Thyroid gland (tissue), 4 donors: ENCODE measurements around the gene EIF3L. TPM values are rescaled to one million over a fixed set of nuclear protein-coding genes. Genes with fewer than 3 reads are reported as not detected.

Experiments
- DNase-seq, 2 donors: peaks; one replicate each; pipeline ENCODE4 v3.0.0-alpha.2; 2019
- H3K27ac ChIP-seq, 3 donors: fragments of 200-600 bp; sonication (generic); 1 replicate in 2 of 3; 2 replicates in 1 of 3; pipeline ENCODE4 v1.5.1; 2016 to 2019; ENCODE audit warnings: mild to moderate bottlenecking in 1 of 3, moderate library complexity in 1 of 3
- H3K27me3 ChIP-seq: fragments of 200-600 bp; sonication (generic); one replicate; pipeline ENCODE4 v1.5.1; 2019
- H3K36me3 ChIP-seq, 2 donors: fragments of 200-600 bp; sonication (generic); one replicate each; pipeline ENCODE4 v1.5.1; 2016 to 2019
- H3K4me1 ChIP-seq, 2 donors: fragments of 200-600 bp; sonication (generic); one replicate each; pipeline ENCODE4 v1.5.1; 2017 to 2019
- H3K4me3 ChIP-seq, 3 donors: fragments of 200-600 bp; sonication (generic); replicated peaks in 1 of 3; 1 replicate in 2 of 3; 2 replicates in 1 of 3; pipeline ENCODE4 v1.5.1; 2016; ENCODE audit warnings: mild to moderate bottlenecking in 1 of 3
- H3K9me3 ChIP-seq: fragments of 200-600 bp; sonication (generic); one replicate; pipeline ENCODE4 v1.5.1; 2017
- POLR2A ChIP-seq, 2 donors: fragments of 450-650 bp; IDR thresholded peaks; one replicate each; pipeline ENCODE4 v1.6.1; 2017; ENCODE audit warnings: antibody characterized with exemption in 2 of 2, mild to moderate bottlenecking in 2 of 2, moderate library complexity in 1 of 2
- WGBS, 2 donors: methylation state at CpG; one replicate each; pipeline ENCODE4 v1.1.5; 2017; 5-methylcytosine and 5-hydroxymethylcytosine counted together
- intact Hi-C: fragments of 100-400 bp; cut with DNase I; formaldehyde crosslinking; loops from one replicate; pipeline ENCODE4 v1.15.1; 2023
- total RNA-seq, 4 donors: library from RNA; depleted of rRNA; stranded (reverse); fragments of >200 nt; gene quantifications; one replicate each; pipeline ENCODE4 v1.2.3, GENCODE V29; 2016
- TF ChIP-seq, protein P1 (sequence below), 6 experiments: fragments of 200-600 bp in 3 of 6; fragments of 450-650 bp in 3 of 6; sonication (generic) in 3 of 6; IDR thresholded peaks; one replicate each; pipeline ENCODE4 v1.5.1; 2016 to 2019; ENCODE audit warnings: antibody characterized with exemption in 6 of 6, mild to moderate bottlenecking in 2 of 6, inconsistent platforms in 1 of 6, moderate library complexity in 1 of 6

The EIF3L gene
- total RNA-seq, 4 donors from 2014 or later: 423 to 557 (median 455) TPM

DNA sequence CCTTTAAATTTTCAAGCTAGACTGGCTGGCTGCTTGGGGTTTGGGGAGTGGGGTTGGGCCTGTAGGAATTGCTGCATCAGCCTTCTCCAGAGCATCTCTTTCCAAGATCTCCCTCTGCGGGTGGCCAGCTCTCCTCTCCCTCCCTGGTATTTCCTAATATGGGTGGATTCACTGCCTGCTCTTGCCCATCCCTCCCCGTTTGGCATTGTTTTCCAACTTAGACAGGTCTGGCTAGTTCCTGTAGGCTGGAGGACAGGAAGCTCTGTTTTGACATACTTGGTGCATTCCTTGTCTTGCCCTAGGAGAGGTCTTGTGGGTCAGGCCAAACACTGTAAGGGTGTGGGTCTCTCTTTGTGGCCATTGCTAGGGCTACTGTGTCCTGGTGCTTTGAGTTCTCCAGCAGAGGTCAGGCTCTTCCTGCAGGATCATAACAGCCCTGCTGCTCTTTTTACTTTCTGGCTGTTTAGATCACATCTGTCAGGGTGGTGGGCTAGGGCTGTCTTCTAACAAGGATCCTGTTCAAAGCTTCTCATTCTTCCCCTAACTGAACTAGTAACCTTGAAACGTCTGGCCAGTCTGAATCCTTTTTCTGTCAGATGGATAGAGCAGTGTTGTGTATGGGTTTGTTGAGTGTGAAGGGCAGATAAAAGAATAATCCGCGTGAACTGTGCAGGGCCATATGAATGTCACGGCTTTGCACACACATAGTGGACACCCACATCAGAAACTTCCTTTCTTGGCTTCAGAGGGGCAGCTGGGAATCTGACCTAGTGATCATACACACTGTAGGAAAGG, 38.6 kb downstream of the EIF3L start:
- Histone ChIP-seq H3K4me1 (peaks cover 14 to 22% of the 10 kb centered on the region in 2 donors), H3K36me3 (peaks cover 33 to 36% of the 10 kb centered on the region in 2 donors), H3K4me3 (no peak overlapping the region), H3K27me3 (no peaks in the 10 kb centered on the region), H3K27ac (peak overlapping the region; percentile 45 to 68 (median 63)), H3K9me3 (no peaks in the 10 kb centered on the region)
- intact Hi-C loops: no loop called here
- peak; percentile 34 to 69 for DNase-seq
- 60 to 62% methylated on average over 6 of the region's 6 CpGs for WGBS, 2 donors
- TF ChIP-seq POLR2A (IDR thresholded peaks at IDR 0.05): no peak
- TF ChIP-seq, protein P1, sequence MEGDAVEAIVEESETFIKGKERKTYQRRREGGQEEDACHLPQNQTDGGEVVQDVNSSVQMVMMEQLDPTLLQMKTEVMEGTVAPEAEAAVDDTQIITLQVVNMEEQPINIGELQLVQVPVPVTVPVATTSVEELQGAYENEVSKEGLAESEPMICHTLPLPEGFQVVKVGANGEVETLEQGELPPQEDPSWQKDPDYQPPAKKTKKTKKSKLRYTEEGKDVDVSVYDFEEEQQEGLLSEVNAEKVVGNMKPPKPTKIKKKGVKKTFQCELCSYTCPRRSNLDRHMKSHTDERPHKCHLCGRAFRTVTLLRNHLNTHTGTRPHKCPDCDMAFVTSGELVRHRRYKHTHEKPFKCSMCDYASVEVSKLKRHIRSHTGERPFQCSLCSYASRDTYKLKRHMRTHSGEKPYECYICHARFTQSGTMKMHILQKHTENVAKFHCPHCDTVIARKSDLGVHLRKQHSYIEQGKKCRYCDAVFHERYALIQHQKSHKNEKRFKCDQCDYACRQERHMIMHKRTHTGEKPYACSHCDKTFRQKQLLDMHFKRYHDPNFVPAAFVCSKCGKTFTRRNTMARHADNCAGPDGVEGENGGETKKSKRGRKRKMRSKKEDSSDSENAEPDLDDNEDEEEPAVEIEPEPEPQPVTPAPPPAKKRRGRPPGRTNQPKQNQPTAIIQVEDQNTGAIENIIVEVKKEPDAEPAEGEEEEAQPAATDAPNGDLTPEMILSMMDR (IDR thresholded peaks at IDR 0.05): peak in 4 of 6 experiments; percentile 38 to 70 (median 50)

DNA sequence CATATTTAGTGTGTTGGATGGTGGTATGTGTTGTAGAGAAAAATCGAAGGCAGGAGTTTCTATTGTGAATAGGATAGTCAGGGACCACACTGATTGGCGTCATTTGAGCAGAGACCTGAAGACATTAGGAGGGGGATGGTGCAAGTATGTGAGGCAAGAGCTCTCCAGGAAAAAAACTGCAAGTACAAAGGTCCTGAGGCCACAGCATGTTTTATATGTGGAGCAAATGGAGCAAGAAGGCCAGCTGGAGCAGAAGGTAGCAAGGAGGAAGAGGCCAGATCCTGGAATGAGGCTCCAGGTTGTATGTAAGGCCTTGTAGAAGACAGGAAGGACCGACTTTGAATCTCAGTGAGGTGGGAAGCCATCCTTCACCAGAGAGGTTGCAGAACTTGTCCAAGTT, 42.7 kb downstream of the EIF3L start:
- TF ChIP-seq POLR2A (IDR thresholded peaks at IDR 0.05): no peak
- TF ChIP-seq, protein P1 (IDR thresholded peaks at IDR 0.05): no peak
- no peak for DNase-seq
- peak overlapping the region; percentile 15 to 81 (median 41) for H3K27ac ChIP-seq

DNA sequence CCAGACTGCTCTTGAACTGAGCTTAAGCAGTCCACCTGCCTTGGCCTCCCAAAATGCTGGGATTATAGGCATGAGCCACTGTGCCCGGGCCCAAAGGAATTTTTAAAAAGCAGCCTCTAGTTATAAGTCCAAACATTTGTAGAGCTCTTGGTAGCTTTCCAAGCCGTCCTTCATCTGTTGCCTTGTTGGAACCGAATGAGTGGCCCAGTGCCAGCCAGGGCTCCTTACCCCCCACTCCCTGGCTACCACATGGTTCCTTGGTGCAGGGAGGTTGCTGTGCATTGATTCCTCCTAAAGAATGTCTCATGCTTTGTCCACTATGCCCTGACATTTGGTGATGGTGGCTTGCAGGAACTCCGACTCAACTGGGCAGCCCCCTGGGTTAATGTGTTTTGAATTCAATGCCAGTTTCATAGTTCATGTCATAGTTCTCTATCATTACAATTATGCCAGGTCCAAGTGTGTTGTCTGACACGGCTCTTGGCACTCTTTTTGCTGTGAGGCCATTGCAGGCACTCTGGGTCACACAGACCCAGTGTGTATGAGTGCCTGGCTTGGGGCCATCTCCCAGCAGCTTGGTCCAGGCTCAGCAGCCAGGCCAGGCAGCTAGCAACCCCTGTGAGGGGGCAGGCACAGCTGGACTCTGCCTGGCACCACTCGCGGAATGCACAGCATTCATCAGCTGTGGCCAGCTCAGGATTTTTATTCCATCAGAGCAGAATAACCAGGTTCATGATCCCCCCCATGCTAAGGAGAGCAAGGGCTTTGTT, 43.5 kb downstream of the EIF3L start:
- TF ChIP-seq, protein P1 (IDR thresholded peaks at IDR 0.05): no peak
- no peak for TF ChIP-seq POLR2A (IDR thresholded peaks at IDR 0.05)
- Histone ChIP-seq H3K27me3 (no peaks in the 10 kb centered on the region), H3K4me3 (no peak overlapping the region), H3K27ac (peak overlapping the region; percentile 48 to 83 (median 81)), H3K36me3 (peaks cover 19 to 24% of the 10 kb centered on the region in 2 donors), H3K9me3 (no peaks in the 10 kb centered on the region), H3K4me1 (peaks cover 35 to 56% of the 10 kb centered on the region in 2 donors)
- 21 to 28% methylated on average over 7 of the region's 7 CpGs for WGBS, 2 donors
- intact Hi-C loops: no loop called here
- peak; percentile 85 to 86 for DNase-seq

More for the DNA sequence above, 42.7 kb downstream of the EIF3L start:
- Histone ChIP-seq H3K9me3 (no peaks in the 10 kb centered on the region), H3K27me3 (no peaks in the 10 kb centered on the region), H3K4me3 (no peak overlapping the region), H3K36me3 (peaks cover 24 to 29% of the 10 kb centered on the region in 2 donors), H3K4me1 (peaks cover 37 to 60% of the 10 kb centered on the region in 2 donors)
- WGBS, 2 donors: 88 to 89% methylated on average over 3 of the region's 3 CpGs
- intact Hi-C loops: no loop called here

DNA sequence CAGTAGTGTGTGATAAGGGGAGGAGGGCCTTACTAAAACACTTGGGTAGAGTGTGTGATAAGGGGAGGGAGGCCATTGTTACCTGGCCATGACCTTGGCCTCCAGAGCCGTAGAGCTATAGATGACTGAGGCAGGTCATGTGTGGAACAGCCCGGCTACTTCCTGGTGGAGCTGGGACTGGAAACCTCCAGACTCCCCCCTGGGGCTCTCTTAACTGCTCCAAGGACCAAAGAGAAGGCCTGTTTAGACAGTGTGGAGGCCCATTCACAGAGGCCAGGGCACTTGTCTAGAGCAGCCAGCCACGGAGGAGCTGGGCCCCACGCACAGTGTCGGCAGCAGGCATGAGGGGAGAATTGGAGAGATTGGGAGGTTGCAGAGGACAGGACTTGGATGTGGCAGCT, 44.4 kb downstream of the EIF3L start:
- peaks cover 17 to 22% of the 10 kb centered on the region in 2 donors for H3K36me3 ChIP-seq
- peaks cover 39 to 57% of the 10 kb centered on the region in 2 donors for H3K4me1 ChIP-seq
- H3K27me3 ChIP-seq: no peaks in the 10 kb centered on the region
- intact Hi-C loops: no loop called here
- H3K9me3 ChIP-seq: no peaks in the 10 kb centered on the region
- TF ChIP-seq, protein P1 (IDR thresholded peaks at IDR 0.05): no peak
- TF ChIP-seq POLR2A (IDR thresholded peaks at IDR 0.05): no peak
- no peak overlapping the region for H3K4me3 ChIP-seq
- peak; percentile 47 to 52 for DNase-seq
- peak overlapping the region; percentile 48 to 83 (median 81) for H3K27ac ChIP-seq
- WGBS, 2 donors: 43 to 44% methylated on average over 5 of the region's 5 CpGs
